HL-60 (cell line): ENCODE results near the gene TAF9B.

ENCODE experiments used
- DNase-seq, 2 experiments: peaks; one replicate each; pipeline ENCODE4 v3.0.0-alpha.2; 2010 to 2020; ENCODE audit warnings: low read depth in 1 of 2, low spot score in 1 of 2
- H3K27ac ChIP-seq: fragments of 250-450 bp; sonication (Bioruptor Pico); replicated peaks from 2 replicates; pipeline ENCODE4 v1.5.1; 2020; ENCODE audit warnings: mild to moderate bottlenecking, moderate library complexity
- H3K27me3 ChIP-seq: fragments of 250-450 bp; sonication (Bioruptor Pico); 2 replicates; pipeline ENCODE4 v1.5.1; 2021; ENCODE audit warnings: mild to moderate bottlenecking, moderate library complexity; ENCODE audit not compliant: insufficient read depth, poor library complexity, severe bottlenecking
- H3K4me3 ChIP-seq: replicated peaks from 2 replicates; pipeline ENCODE4 v1.5.1; 2011; ENCODE audit warnings: mild to moderate bottlenecking, control low read depth, low read length; ENCODE audit not compliant: insufficient read depth
- GABPA ChIP-seq: IDR thresholded peaks from 2 replicates; pipeline ENCODE4 v1.6.1; 2012; ENCODE audit warnings: low read depth
- POLR2AphosphoS5 ChIP-seq: IDR thresholded peaks from 2 replicates; pipeline ENCODE4 v1.6.1; 2012; ENCODE audit warnings: low read depth
- SPI1 ChIP-seq: IDR thresholded peaks from 2 replicates; pipeline ENCODE4 v1.6.1; 2012; ENCODE audit warnings: low read depth, mild to moderate bottlenecking, borderline replicate concordance
- long read RNA-seq: library from polyadenylated mRNA; unstranded; transcript quantifications from one replicate; pipeline ENCODE4 v2.0.0, GENCODE V29; 2020
- TF ChIP-seq, protein P1 (sequence below): IDR thresholded peaks from 2 replicates; pipeline ENCODE4 v1.6.1; 2012; ENCODE audit warnings: low read depth; ENCODE audit not compliant: insufficient replicate concordance
- TF ChIP-seq, protein P2 (sequence below): IDR thresholded peaks from one replicate; pipeline ENCODE4 v1.5.1; 2011; ENCODE audit warnings: low read length, control low read depth, inconsistent platforms; ENCODE audit not compliant: insufficient read depth

TAF9B gene
- long read RNA-seq, transcript TAF9B-201 (7 exons, 2,713 nt), result major isoform, 8 of 8 reads
- long read RNA-seq, partial matches to known transcripts, result 0 of 8 reads
- long read RNA-seq, other reads (novel, unspliced or antisense), result 0 of 8 reads

- Histone ChIP-seq H3K27me3 (no peaks in the 10 kb centered on the region), H3K27ac (peak within 1 kb of the TSS; percentile 32)
- TF ChIP-seq, protein P1, sequence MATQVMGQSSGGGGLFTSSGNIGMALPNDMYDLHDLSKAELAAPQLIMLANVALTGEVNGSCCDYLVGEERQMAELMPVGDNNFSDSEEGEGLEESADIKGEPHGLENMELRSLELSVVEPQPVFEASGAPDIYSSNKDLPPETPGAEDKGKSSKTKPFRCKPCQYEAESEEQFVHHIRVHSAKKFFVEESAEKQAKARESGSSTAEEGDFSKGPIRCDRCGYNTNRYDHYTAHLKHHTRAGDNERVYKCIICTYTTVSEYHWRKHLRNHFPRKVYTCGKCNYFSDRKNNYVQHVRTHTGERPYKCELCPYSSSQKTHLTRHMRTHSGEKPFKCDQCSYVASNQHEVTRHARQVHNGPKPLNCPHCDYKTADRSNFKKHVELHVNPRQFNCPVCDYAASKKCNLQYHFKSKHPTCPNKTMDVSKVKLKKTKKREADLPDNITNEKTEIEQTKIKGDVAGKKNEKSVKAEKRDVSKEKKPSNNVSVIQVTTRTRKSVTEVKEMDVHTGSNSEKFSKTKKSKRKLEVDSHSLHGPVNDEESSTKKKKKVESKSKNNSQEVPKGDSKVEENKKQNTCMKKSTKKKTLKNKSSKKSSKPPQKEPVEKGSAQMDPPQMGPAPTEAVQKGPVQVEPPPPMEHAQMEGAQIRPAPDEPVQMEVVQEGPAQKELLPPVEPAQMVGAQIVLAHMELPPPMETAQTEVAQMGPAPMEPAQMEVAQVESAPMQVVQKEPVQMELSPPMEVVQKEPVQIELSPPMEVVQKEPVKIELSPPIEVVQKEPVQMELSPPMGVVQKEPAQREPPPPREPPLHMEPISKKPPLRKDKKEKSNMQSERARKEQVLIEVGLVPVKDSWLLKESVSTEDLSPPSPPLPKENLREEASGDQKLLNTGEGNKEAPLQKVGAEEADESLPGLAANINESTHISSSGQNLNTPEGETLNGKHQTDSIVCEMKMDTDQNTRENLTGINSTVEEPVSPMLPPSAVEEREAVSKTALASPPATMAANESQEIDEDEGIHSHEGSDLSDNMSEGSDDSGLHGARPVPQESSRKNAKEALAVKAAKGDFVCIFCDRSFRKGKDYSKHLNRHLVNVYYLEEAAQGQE, result peak; percentile 41
- TF ChIP-seq POLR2AphosphoS5, result peak; percentile 63; the same call in 1 of the 2 replicates
- TF ChIP-seq SPI1, result no peak
Observed at GRCh38 chrX:78139160-78140123, at the start of gene TAF9B. TAF9B (minus strand) TSS chrX:78139650; CDS start chrX:78139611, 39 bp downstream.

DNA sequence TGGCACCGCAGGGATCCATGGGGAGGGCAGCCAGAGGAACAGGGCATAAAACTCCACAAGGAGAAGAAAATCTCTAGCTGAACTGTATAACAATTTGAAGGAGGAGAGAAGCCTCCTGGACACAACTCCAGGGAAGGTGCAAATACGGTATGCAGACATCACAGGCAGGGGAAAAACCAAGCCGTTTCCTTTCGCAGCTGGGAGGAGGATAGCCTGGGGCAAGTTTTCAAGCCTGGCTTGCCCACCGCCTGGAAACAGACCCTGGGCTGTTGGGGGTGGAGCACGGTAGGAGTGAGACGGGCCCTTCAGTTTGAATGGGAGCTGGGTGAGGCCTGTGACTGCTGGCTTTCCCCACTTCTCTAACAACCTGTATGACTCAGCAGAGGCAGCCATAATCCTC, 43.4 kb upstream of the TAF9B start:
- no peak for DNase-seq
- no peak for TF ChIP-seq SPI1
- TF ChIP-seq POLR2AphosphoS5, result no peak
- TF ChIP-seq, protein P1, result no peak
- TF ChIP-seq, protein P2, sequence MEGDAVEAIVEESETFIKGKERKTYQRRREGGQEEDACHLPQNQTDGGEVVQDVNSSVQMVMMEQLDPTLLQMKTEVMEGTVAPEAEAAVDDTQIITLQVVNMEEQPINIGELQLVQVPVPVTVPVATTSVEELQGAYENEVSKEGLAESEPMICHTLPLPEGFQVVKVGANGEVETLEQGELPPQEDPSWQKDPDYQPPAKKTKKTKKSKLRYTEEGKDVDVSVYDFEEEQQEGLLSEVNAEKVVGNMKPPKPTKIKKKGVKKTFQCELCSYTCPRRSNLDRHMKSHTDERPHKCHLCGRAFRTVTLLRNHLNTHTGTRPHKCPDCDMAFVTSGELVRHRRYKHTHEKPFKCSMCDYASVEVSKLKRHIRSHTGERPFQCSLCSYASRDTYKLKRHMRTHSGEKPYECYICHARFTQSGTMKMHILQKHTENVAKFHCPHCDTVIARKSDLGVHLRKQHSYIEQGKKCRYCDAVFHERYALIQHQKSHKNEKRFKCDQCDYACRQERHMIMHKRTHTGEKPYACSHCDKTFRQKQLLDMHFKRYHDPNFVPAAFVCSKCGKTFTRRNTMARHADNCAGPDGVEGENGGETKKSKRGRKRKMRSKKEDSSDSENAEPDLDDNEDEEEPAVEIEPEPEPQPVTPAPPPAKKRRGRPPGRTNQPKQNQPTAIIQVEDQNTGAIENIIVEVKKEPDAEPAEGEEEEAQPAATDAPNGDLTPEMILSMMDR, result no peak
- TF ChIP-seq GABPA, result no peak
- H3K27ac ChIP-seq, result no peak overlapping the region
- no peak overlapping the region for H3K4me3 ChIP-seq
- no peaks in the 10 kb centered on the region for H3K27me3 ChIP-seq

More at GRCh38 chrX:78139160-78140123, at the start of gene TAF9B:
- peak in 1 of 2 experiments; percentile 89 for DNase-seq
- H3K4me3 ChIP-seq, result peak within 1 kb of the TSS; percentile 87

DNA sequence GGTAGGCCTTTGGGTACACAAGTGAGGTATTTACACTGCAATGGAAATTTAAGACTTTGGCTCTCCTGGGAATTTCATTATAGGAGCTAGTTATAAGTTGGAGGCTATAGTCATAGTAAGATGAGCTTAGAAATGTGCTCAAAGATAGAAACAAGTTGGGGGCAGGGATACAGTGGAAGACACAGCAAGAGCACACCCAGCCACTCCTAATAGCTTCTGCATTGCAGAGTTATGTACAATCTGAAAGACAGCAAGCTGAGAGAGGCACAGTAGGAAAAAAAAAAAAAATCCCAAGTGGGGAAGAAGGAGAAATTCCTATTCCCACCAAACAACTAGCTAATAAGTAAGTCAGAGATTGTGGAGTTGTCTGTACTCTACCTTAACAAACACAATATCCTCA, 41.9 kb upstream of the TAF9B start:
- Histone ChIP-seq H3K27me3 (no peaks in the 10 kb centered on the region), H3K4me3 (no peak overlapping the region), H3K27ac (no peak overlapping the region)
- TF ChIP-seq, protein P2, result no peak
- TF ChIP-seq GABPA (no peak), POLR2AphosphoS5 (no peak), SPI1 (no peak)
- TF ChIP-seq, protein P1, result no peak
- DNase-seq, result no peak
